VCaP (cell line): ENCODE results near the gene BLNK.

Experiments
- H3K27ac ChIP-seq: fragments of 450-650 bp; 2 replicates; pipeline ENCODE4 v1.5.1; 2017
- CTCF ChIP-seq: fragments of 450-650 bp; conservative IDR thresholded peaks from 2 replicates; pipeline ENCODE4 v1.5.1; 2017; ENCODE audit warnings: mild to moderate bottlenecking, moderate library complexity

BLNK gene

GRCh38 chr10:96297486-96297885 lies 26.1 kb upstream of the BLNK start:
- TF ChIP-seq CTCF: no peak

DNA sequence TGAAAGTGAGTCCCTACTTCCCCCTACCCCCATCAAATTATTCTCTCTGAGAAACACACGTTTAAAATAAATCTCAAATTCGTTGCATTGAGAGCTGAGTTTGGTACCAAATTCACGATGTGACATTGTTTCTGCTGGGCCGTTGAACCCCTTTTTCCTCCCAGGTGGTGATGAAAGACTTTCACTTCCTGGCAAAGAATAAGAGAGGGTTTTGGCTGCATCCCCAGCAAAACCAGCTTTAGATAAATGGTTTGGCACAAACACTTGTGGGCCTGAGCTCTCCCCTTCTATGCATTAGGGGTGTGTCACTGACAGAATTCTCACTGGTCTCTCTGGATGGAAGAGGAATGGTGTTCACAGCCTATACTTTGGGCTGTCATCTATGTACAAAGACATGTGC lies 24.1 kb upstream of the BLNK start:
- TF ChIP-seq CTCF: no peak
- H3K27ac ChIP-seq: no peak overlapping the region

More at GRCh38 chr10:96297486-96297885, 26.1 kb upstream of the BLNK start:
- H3K27ac ChIP-seq: no peak overlapping the region

DNA sequence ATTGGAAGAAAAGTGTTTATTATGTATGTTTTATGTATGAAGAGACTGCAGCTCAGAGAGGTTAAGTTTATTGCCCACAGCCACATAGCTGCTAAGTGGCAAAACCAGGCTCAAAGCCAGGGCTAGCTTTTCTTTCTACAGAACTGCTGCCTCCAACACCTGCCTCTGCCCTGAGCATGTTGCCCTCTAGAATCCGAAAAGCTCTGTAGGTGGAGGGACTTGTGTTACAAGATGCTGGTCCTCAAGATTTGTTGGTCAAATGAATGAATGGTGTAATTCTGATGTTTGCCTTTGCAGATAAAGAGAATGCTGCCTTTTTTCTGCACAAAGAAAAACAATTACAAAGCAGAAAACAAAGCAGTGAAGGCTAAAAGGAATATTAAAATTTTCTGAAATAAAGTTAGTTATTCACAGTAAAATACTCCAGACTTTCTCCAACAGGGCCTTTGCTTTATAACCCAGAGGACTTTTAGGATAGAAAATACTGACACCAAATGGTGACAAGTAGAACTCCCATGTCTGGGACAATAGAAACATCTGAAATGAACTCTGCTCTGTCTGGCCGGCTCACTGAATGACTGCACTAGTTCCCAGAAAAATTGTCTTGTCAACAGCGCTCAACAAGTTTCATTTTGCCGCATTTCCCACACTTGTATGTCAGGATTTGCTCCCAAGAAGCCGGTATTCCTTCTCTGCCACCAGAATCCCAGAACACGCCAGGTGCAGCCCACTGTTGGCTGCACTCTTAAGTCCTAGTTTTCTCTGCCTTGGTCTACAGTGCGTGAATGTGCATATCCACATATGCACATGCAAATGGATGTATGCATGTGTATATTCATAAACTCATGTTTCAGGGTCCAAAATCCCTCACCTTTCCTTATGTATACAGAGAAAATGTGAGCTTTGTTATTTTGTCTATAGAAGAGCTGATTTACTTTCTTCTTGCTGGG lies 21.9 kb upstream of the BLNK start:
- H3K27ac ChIP-seq: no peak overlapping the region
- peak; percentile 78 for TF ChIP-seq CTCF

GRCh38 chr10:96290368-96291133 lies 19.2 kb upstream of the BLNK start:
- H3K27ac ChIP-seq: peak overlapping the region; percentile 82; the same call in 1 of the 2 replicates
- no peak for TF ChIP-seq CTCF

DNA sequence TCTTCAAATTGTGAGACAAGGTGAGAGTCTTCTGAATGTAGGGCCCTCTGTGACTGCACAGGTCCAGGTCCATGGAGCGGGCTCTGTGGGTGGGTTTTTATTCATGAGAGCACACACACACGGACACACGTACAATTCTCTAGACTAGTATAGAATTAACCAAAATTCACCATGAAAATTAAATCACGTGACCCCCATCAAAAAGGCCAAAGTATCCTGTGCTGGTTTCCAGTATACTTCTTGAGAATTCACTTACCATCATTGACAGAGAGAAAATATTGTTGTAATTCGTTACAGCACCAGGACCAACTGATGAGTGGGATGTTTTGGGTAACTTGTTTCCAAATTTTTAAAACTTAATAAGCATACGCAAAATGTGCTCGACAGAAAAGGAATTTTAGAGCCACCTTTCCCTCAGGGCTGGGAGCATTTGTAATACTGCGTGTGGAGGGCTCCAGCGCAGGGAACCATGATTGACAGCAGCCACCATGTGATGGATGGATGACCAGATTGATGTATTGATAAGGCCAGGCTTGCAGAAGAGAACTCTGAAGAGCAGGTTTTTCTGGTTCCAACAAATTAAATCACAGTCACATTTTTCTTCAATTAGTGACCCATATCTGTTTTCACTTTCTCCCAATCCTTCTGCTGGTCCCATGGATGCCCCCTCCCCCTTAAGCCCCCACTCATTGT lies 18.0 kb upstream of the BLNK start:
- TF ChIP-seq CTCF: no peak
- H3K27ac ChIP-seq: peak overlapping the region; percentile 82; the same call in 1 of the 2 replicates

DNA sequence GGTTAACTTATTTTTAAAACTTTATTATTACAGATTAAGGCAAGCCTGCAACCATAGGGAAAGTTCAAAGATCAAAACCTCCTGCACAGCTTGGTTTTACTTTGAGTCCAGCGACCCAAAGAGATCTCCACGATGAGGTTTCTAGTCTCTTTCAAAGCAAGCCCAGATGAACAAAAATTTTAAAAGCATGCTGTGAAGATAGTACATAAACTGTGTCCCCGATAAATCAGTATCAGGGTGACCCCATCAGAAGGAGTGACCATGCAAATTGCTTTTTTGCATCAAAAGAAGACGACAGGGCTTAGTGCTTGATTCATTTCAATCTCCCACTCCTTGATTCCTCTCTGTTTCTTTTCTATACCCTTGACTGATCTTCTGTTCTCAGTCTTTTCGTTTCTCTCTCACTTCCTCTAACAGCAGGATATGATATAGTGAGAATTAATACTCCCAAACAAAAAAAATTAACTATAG lies 16.8 kb upstream of the BLNK start:
- TF ChIP-seq CTCF: no peak
- H3K27ac ChIP-seq: peak overlapping the region; percentile 82
